ENCODE results near the gene KASH5.

The KASH5 gene

DNA sequence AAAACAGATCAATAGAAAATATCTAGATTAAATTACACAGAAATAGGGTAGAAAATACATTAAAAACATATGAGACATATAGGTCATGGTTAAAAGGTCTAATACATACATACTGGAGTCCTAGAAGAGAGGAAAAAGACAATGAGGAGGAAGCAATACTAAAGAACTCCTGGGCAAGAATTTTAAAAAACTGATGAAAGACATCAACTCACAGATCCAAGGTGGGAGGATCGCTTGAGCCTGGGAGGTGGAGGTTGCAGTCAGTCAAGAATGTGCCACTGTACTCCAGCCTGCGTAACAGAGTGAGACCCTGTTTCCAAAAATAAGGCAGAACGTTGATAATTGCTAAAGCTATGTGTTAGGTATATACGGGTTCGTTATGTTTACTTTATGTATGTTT, 5.4 kb upstream of the KASH5 start:
- Histone ChIP-seq H3K4ac (ENCODE audit: low read depth, low read length) (no peak overlapping the region), H2BK5ac (ENCODE audit: low read depth, low read length, poor library complexity) (no peak overlapping the region), H3K36me3 (ENCODE audit: control insufficient read depth in 1 of 2, insufficient read depth in 2 of 2, low read length in 2 of 2) (no peaks in the 10 kb centered on the region), H3K79me2 (ENCODE audit: control insufficient read depth, insufficient read depth, low read length, poor library complexity) (no peaks in the 10 kb centered on the region), H3K14ac (ENCODE audit: low read length) (no peak overlapping the region), H4K91ac (ENCODE audit: low read depth, low read length) (no peak overlapping the region), H3K9me3 (ENCODE audit: insufficient read depth, low read depth, low read length) (no peaks in the 10 kb centered on the region), H2AFZ (ENCODE audit: insufficient read depth, low read length, poor library complexity) (no peak overlapping the region), H3K27me3 (ENCODE audit: insufficient read depth, low read length) (no peaks in the 10 kb centered on the region), H3K9ac (ENCODE audit: low read length) (no peak overlapping the region), H2BK120ac (ENCODE audit: insufficient read depth, low read length, poor library complexity) (no peak overlapping the region), H3K18ac (ENCODE audit: low read length) (no peak overlapping the region), H4K12ac (ENCODE audit: low read depth, low read length) (no peak overlapping the region), H3K27ac (ENCODE audit: low read depth, low read length) (no peak overlapping the region), H3K4me2 (ENCODE audit: low read length) (no peak overlapping the region), H3K23ac (ENCODE audit: low read length) (no peak overlapping the region), H3K79me1 (ENCODE audit: low read length) (no peaks in the 10 kb centered on the region), H4K8ac (ENCODE audit: low read depth, low read length) (no peak overlapping the region), H3K4me1 (ENCODE audit: control insufficient read depth in 1 of 2, insufficient read depth in 2 of 2, low read length in 2 of 2) (no peaks in the 10 kb centered on the region), H3K4me3 (ENCODE audit: low read depth, low read length) (no peak overlapping the region), H2AK5ac (ENCODE audit: low read length) (no peak overlapping the region), H2BK12ac (ENCODE audit: low read length) (no peak overlapping the region)
- no peak for DNase-seq
- WGBS (ENCODE audit: extremely low coverage, insufficient coverage, insufficient read length) = no CpG with 5 or more reads among the region's 5 CpGs

DNA sequence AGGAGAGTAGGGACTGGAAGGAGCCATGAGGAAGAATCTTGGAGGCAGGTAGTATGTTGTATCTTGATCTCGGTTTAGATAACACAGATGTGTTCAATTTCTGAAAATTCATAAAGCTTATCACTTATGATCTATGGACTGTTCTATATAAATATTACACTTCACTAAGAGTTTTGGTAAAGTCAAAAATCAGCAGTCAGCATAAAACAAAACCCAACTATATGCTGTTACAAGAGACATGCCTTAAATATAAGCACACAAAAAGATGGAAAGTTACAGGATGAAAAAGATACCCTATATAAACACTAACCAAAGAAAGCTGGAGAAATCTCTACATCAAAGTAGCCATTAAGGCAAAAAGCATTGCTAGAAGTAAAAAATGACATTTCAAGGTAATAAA, 4.5 kb upstream of the KASH5 start:
- Histone ChIP-seq H2BK120ac (ENCODE audit: insufficient read depth, low read length, poor library complexity) (no peak overlapping the region), H4K91ac (ENCODE audit: low read depth, low read length) (no peak overlapping the region), H3K4ac (ENCODE audit: low read depth, low read length) (no peak overlapping the region), H2AFZ (ENCODE audit: insufficient read depth, low read length, poor library complexity) (no peak overlapping the region), H3K27me3 (ENCODE audit: insufficient read depth, low read length) (no peaks in the 10 kb centered on the region), H3K79me1 (ENCODE audit: low read length) (no peaks in the 10 kb centered on the region), H3K79me2 (ENCODE audit: control insufficient read depth, insufficient read depth, low read length, poor library complexity) (no peaks in the 10 kb centered on the region), H2AK5ac (ENCODE audit: low read length) (no peak overlapping the region), H3K18ac (ENCODE audit: low read length) (no peak overlapping the region), H3K27ac (ENCODE audit: low read depth, low read length) (no peak overlapping the region), H3K9ac (ENCODE audit: low read length) (no peak overlapping the region), H3K14ac (ENCODE audit: low read length) (no peak overlapping the region), H3K23ac (ENCODE audit: low read length) (no peak overlapping the region), H3K4me1 (ENCODE audit: control insufficient read depth in 1 of 2, insufficient read depth in 2 of 2, low read length in 2 of 2) (no peaks in the 10 kb centered on the region), H2BK12ac (ENCODE audit: low read length) (no peak overlapping the region), H3K4me2 (ENCODE audit: low read length) (no peak overlapping the region), H4K8ac (ENCODE audit: low read depth, low read length) (no peak overlapping the region), H3K9me3 (ENCODE audit: insufficient read depth, low read depth, low read length) (no peaks in the 10 kb centered on the region), H3K4me3 (ENCODE audit: low read depth, low read length) (no peak overlapping the region), H3K36me3 (ENCODE audit: control insufficient read depth in 1 of 2, insufficient read depth in 2 of 2, low read length in 2 of 2) (no peaks in the 10 kb centered on the region), H4K12ac (ENCODE audit: low read depth, low read length) (no peak overlapping the region), H2BK5ac (ENCODE audit: low read depth, low read length, poor library complexity) (no peak overlapping the region)
- WGBS (ENCODE audit: extremely low coverage, insufficient coverage, insufficient read length) = no CpG with 5 or more reads among the region's 1 CpG
- DNase-seq = no peak

DNA sequence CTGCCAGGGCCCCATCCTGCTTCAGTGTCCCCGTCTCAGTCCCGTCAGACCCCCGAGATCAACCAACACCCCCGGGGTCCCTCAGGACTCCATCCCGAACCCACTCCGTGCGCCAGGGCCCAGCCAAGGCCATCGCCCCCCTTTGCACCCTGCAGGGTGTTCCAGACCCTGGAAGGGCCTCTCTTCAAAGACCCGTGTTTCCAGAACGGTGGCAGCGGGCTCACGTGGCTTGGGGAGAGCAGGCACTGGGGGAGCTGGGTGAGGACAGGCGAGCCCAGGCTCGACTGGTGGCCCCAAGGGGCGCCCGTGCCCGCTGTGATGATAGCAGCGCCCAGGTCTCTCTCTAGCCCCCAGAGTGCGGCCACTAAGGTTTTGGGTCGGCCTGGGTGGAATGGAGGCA, 1.4 kb downstream of the KASH5 start:
- H3K4me2 ChIP-seq (ENCODE audit: low read length) = no peak overlapping the region
- H3K4me3 ChIP-seq (ENCODE audit: low read depth, low read length) = no peak overlapping the region
- H4K8ac ChIP-seq (ENCODE audit: low read depth, low read length) = no peak overlapping the region
- no peaks in the 10 kb centered on the region for H3K9me3 ChIP-seq (ENCODE audit: insufficient read depth, low read depth, low read length)
- H3K27me3 ChIP-seq (ENCODE audit: insufficient read depth, low read length) = no peaks in the 10 kb centered on the region
- no peak overlapping the region for H2BK5ac ChIP-seq (ENCODE audit: low read depth, low read length, poor library complexity)
- H2AFZ ChIP-seq (ENCODE audit: insufficient read depth, low read length, poor library complexity) = no peak overlapping the region
- H3K4ac ChIP-seq (ENCODE audit: low read depth, low read length) = no peak overlapping the region
- DNase-seq = no peak
- H3K36me3 ChIP-seq (ENCODE audit: control insufficient read depth in 1 of 2, insufficient read depth in 2 of 2, low read length in 2 of 2) = no peaks in the 10 kb centered on the region
- H2BK120ac ChIP-seq (ENCODE audit: insufficient read depth, low read length, poor library complexity) = no peak overlapping the region
- no peaks in the 10 kb centered on the region for H3K4me1 ChIP-seq (ENCODE audit: control insufficient read depth in 1 of 2, insufficient read depth in 2 of 2, low read length in 2 of 2)
- no peak overlapping the region for H4K91ac ChIP-seq (ENCODE audit: low read depth, low read length)
- no peak overlapping the region for H2AK5ac ChIP-seq (ENCODE audit: low read length)
- H3K23ac ChIP-seq (ENCODE audit: low read length) = no peak overlapping the region
- H3K79me2 ChIP-seq (ENCODE audit: control insufficient read depth, insufficient read depth, low read length, poor library complexity) = no peaks in the 10 kb centered on the region
- H2BK12ac ChIP-seq (ENCODE audit: low read length) = no peak overlapping the region
- H3K9ac ChIP-seq (ENCODE audit: low read length) = no peak overlapping the region
- no peak overlapping the region for H4K12ac ChIP-seq (ENCODE audit: low read depth, low read length)
- WGBS (ENCODE audit: extremely low coverage, insufficient coverage, insufficient read length) = no CpG with 5 or more reads among the region's 20 CpGs
- H3K18ac ChIP-seq (ENCODE audit: low read length) = no peak overlapping the region
- H3K14ac ChIP-seq (ENCODE audit: low read length) = no peak overlapping the region
- H3K79me1 ChIP-seq (ENCODE audit: low read length) = no peaks in the 10 kb centered on the region
- H3K27ac ChIP-seq (ENCODE audit: low read depth, low read length) = no peak overlapping the region

DNA sequence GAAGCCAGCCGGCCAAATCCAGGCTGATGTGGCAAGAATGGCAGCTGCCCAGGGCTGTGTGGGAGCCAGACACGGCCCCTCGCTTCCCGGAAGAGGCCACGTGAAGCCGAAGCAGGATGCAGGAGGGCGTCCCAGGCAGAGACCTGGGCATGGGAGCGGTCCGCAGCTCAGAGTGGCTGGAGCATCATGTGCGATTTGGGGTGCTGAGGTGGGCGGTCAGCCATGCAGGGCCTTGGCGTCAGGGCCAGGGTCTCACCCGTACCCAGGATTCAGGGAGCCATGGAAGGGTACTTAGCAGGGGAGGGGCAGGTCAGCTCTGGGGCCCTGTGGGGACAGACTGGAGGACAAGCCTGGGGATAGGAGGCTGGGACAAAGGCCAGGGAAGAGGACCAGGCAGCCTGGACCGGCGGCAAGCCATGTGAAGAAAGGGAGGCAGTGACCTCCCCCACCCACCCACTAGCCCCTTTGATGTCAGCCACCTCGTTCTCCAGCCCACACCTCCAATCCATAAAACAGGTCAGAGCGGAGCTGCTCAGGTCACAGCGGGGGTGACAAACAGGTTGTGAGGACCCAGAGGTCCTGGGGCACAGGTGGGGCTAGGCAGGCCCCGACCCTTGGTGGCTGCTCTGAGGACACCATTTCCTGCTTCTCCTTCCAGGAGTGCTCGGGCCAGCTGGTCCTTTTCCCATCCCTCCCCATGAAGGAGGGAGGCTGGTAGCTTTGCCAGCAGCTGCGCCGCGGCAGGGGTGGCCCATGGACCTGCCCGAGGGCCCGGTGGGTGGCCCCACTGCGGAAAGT, 2.3 kb downstream of the KASH5 start:
- no peak overlapping the region for H3K4me3 ChIP-seq (ENCODE audit: low read depth, low read length)
- no peaks in the 10 kb centered on the region for H3K36me3 ChIP-seq (ENCODE audit: control insufficient read depth in 1 of 2, insufficient read depth in 2 of 2, low read length in 2 of 2)
- H3K18ac ChIP-seq (ENCODE audit: low read length) = no peak overlapping the region
- no peaks in the 10 kb centered on the region for H3K4me1 ChIP-seq (ENCODE audit: control insufficient read depth in 1 of 2, insufficient read depth in 2 of 2, low read length in 2 of 2)
- H3K4ac ChIP-seq (ENCODE audit: low read depth, low read length) = no peak overlapping the region
- no peak overlapping the region for H3K27ac ChIP-seq (ENCODE audit: low read depth, low read length)
- H4K8ac ChIP-seq (ENCODE audit: low read depth, low read length) = no peak overlapping the region
- H2AFZ ChIP-seq (ENCODE audit: insufficient read depth, low read length, poor library complexity) = no peak overlapping the region
- H3K79me2 ChIP-seq (ENCODE audit: control insufficient read depth, insufficient read depth, low read length, poor library complexity) = no peaks in the 10 kb centered on the region
- H3K9ac ChIP-seq (ENCODE audit: low read length) = no peak overlapping the region
- no peak overlapping the region for H2BK120ac ChIP-seq (ENCODE audit: insufficient read depth, low read length, poor library complexity)
- H3K23ac ChIP-seq (ENCODE audit: low read length) = no peak overlapping the region
- H2BK12ac ChIP-seq (ENCODE audit: low read length) = no peak overlapping the region
- H3K4me2 ChIP-seq (ENCODE audit: low read length) = no peak overlapping the region
- H4K12ac ChIP-seq (ENCODE audit: low read depth, low read length) = no peak overlapping the region
- no peak overlapping the region for H3K14ac ChIP-seq (ENCODE audit: low read length)
- no peaks in the 10 kb centered on the region for H3K79me1 ChIP-seq (ENCODE audit: low read length)
- H4K91ac ChIP-seq (ENCODE audit: low read depth, low read length) = no peak overlapping the region
- no CpG with 5 or more reads among the region's 26 CpGs for whole genome bisulfite sequencing (ENCODE audit: extremely low coverage, insufficient coverage, insufficient read length)
- no peaks in the 10 kb centered on the region for H3K9me3 ChIP-seq (ENCODE audit: insufficient read depth, low read depth, low read length)
- no peak overlapping the region for H2AK5ac ChIP-seq (ENCODE audit: low read length)
- no peaks in the 10 kb centered on the region for H3K27me3 ChIP-seq (ENCODE audit: insufficient read depth, low read length)
- H2BK5ac ChIP-seq (ENCODE audit: low read depth, low read length, poor library complexity) = no peak overlapping the region
- no peak for DNase-seq

Data from trophoblast cell (in vitro differentiated cells and primary cell).